ENCODE results near the gene FILIP1L. TPM values are rescaled to one million over a fixed set of nuclear protein-coding genes. Genes with fewer than 3 reads are reported as not detected.

Gene FILIP1L
- total and polyA plus RNA-seq, 2 of the 8 experiments (the other 6 are each of a cell fraction or from before 2014, with no cell fraction given) = 0.06 to 0.09 TPM

DNA sequence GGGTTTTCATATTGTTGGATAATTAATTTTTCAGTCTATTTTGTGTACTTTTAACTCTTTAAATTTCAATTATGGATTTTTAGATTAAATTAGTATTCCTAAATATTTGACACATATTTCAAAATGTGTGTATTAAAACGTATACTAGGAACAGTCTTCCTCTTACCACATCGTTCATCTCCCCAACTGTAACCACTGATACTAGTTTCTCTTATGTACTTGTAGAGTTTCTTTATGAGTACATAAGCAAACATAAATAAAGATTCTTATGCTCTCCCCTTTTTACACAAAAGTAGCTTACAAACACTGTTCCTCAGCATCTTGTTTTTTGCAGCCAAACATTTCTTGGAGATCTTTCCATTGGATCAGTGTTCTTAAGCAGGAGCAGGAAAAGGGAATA is 250.7 kb downstream of the FILIP1L start (continued):
- TF ChIP-seq CTBP2 (IDR thresholded peaks at IDR 0.05; ENCODE audit: borderline replicate concordance, insufficient read depth, insufficient read length, low read length) (no peak), ZNF274 (IDR thresholded peaks at IDR 0.05; ENCODE audit: borderline replicate concordance, extremely low read depth, low read length) (no peak), BACH1 (IDR thresholded peaks at IDR 0.05; ENCODE audit: low read length) (no peak), SIX5 (IDR thresholded peaks at IDR 0.05; ENCODE audit: low read depth, low read length) (no peak), ASH2L (IDR thresholded peaks at IDR 0.05; ENCODE audit: low read length) (no peak), TCF12 (IDR thresholded peaks at IDR 0.05; ENCODE audit: low read depth, low read length) (no peak), HDAC6 (IDR thresholded peaks at IDR 0.05; ENCODE audit: low read depth, low read length) (no peak), EZH2 (IDR thresholded peaks at IDR 0.05; ENCODE audit: low read depth, low read length, severe bottlenecking) (no peak)

All from H1 (cell line).